K562 (cell line): ENCODE measurements around the gene THYN1. TPM values are rescaled to one million over a fixed set of nuclear protein-coding genes. Genes with fewer than 3 reads are reported as not detected.

Source experiments
- BRD9 ChIP-seq: fragments of 450-650 bp; IDR thresholded peaks from 2 replicates; pipeline ENCODE4 v1.6.1; 2018; ENCODE audit warnings: low read depth; ENCODE audit not compliant: partially characterized antibody
- C11orf30 ChIP-seq: fragments of 450-650 bp; IDR thresholded peaks from 2 replicates; pipeline ENCODE4 v1.6.1; 2016; ENCODE audit warnings: low read depth, mild to moderate bottlenecking
- CHD7 ChIP-seq: fragments of 200-600 bp; sonication (generic); IDR thresholded peaks from one replicate; pipeline ENCODE4 v1.6.1; 2012; ENCODE audit warnings: mild to moderate bottlenecking, low read depth, low read length, inconsistent platforms
- CREB1 ChIP-seq, 2 experiments: sonication (generic) in 1 of 2; formaldehyde crosslinking in 1 of 2; IDR thresholded peaks; 2 replicates each; pipeline versions ENCODE4 v1.6.1 to v1.8.0; 2012 to 2022; ENCODE audit warnings: inconsistent platforms in 1 of 2, mild to moderate bottlenecking in 1 of 2, missing genetic modification reagents in 1 of 2, moderate library complexity in 1 of 2
- FOXJ2 ChIP-seq: fragments of 200-800 bp; sonication (Bioruptor generic); IDR thresholded peaks from 2 replicates; pipeline ENCODE4 v1.6.1; 2016; ENCODE audit warnings: missing genetic modification characterization, missing compliant biosample characterization
- HDAC2 ChIP-seq: fragments of 450-650 bp; IDR thresholded peaks from 2 replicates; pipeline ENCODE4 v1.6.1; 2016; ENCODE audit warnings: mild to moderate bottlenecking
- HMBOX1 ChIP-seq: sonication (generic); IDR thresholded peaks from 2 replicates; pipeline ENCODE4 v1.6.1; 2016
- MITF ChIP-seq: IDR thresholded peaks from 2 replicates; pipeline ENCODE4 v1.6.1; 2014; ENCODE audit warnings: antibody characterized with exemption
- MTA3 ChIP-seq: fragments of 450-650 bp; formaldehyde crosslinking; IDR thresholded peaks from 2 replicates; pipeline ENCODE4 v1.6.1; 2017; ENCODE audit warnings: mild to moderate bottlenecking, borderline replicate concordance
- NBN ChIP-seq: fragments of 450-650 bp; IDR thresholded peaks from 2 replicates; pipeline ENCODE4 v1.6.1; 2016; ENCODE audit warnings: low read depth, mild to moderate bottlenecking
- TSC22D4 ChIP-seq: fragments of 450-650 bp; IDR thresholded peaks from 2 replicates; pipeline ENCODE4 v1.6.1; 2016; ENCODE audit warnings: missing genetic modification characterization, missing biosample characterization, control low read depth
- U2AF1 ChIP-seq: fragments of 200-400 bp; formaldehyde crosslinking; optimal IDR thresholded peaks from 2 replicates; pipeline ENCODE3; 2017; ENCODE audit warnings: mild to moderate bottlenecking, low read depth, low read length, moderate library complexity
- ZNF12 ChIP-seq: sonication (generic); formaldehyde crosslinking; IDR thresholded peaks from 2 replicates; pipeline ENCODE4 v1.4.0; 2020; ENCODE audit warnings: mild to moderate bottlenecking, missing genetic modification reagents
- ZNF408 ChIP-seq: fragments of 250-450 bp; sonication (Bioruptor Pico); IDR thresholded peaks from 2 replicates; pipeline ENCODE4 v1.4.0; 2020; ENCODE audit warnings: low read depth, mild to moderate bottlenecking, moderate library complexity
- polyA plus RNA-seq, 8 experiments: library from polyadenylated mRNA; depleted of rRNA in 4 of 8; stranded (reverse) in 5 of 8; unstranded in 3 of 8; fragments of >200 nt; fragmentation: Nextera tagmentation in 2 of 8; fragmentation: Illumina TruSeq in 1 of 8; extraction: Ambion mirVana in 2 of 8; extraction: Trizol in 1 of 8; gene quantifications; 2 replicates each; pipeline versions ENCODE4 v1.2.1 to v1.2.3, GENCODE V29; 2011 to 2014; ENCODE audit warnings: inconsistent platforms in 1 of 8, missing spikeins in 1 of 8
- total RNA-seq, 7 experiments: library from RNA; depleted of rRNA in 6 of 7; stranded (reverse); fragments of >200 nt in 6 of 7; fragmentation: Illumina TruSeq in 2 of 7; extraction: Trizol in 2 of 7; gene quantifications; 2 replicates each; pipeline versions ENCODE4 v1.2.1 to v1.2.3, GENCODE V29; 2011 to 2021; ENCODE audit warnings: low replicate concordance in 1 of 7

The THYN1 gene
- total and polyA plus RNA-seq, 9 of the 15 experiments (the other 6 are each of a cell fraction or from before 2014, with no cell fraction given): 54.9 to 279 (median 104) TPM

GRCh38 chr11:134223836-134224709 lies 29.1 kb downstream of the THYN1 start, which contains the start of the genes NCAPD3 and VPS26B (continued):
- TF ChIP-seq HMBOX1 (no peak), CHD7 (no peak), BRD9 (peak; percentile 45), MTA3 (no peak; the same call in 1 of the 2 replicates), U2AF1 (no peak), FOXJ2 (tag) (no peak), ZNF408 (CRISPR knock-in tag) (no peak), NBN (peak; percentile 57; the same call in 1 of the 2 replicates), TSC22D4 (tag) (no peak), ZNF12 (CRISPR knock-in tag) (no peak; the same call in 1 of the 2 replicates), HDAC2 (peak; percentile 93), C11orf30 (peak; percentile 48), MITF (no peak), CREB1 (IDR thresholded peaks at IDR 0.05) (no peak; the same call in 1 of the 2 replicates), CREB1 (CRISPR knock-in tag; IDR thresholded peaks at IDR 0.05) (peak; percentile 35)
